ENCODE measurements around the gene BDKRB1.

GRCh38 chr14:96221109-96221650 is 34.8 kb upstream of the BDKRB1 start:
- TF ChIP-seq POLR2A (IDR thresholded peaks at IDR 0.05; ENCODE audit: low read depth, low read length) (no peak), TAF1 (IDR thresholded peaks at IDR 0.05; ENCODE audit: low read depth, low read length) (no peak), PAX5 (IDR thresholded peaks at IDR 0.05; ENCODE audit: insufficient read depth, low read length, severe bottlenecking) (no peak), POLR2AphosphoS5 (IDR thresholded peaks at IDR 0.05; ENCODE audit: low read depth, low read length) (no peak)

Data from GM12891 (cell line).